ENCODE data around the gene OPN4. TPM values are rescaled to one million over a fixed set of nuclear protein-coding genes. Genes with fewer than 3 reads are reported as not detected.

OPN4 gene
- total and polyA plus RNA-seq, 9 donors = 0.08 TPM; not detected in 8

- TF ChIP-seq EP300 (IDR thresholded peaks at IDR 0.05) (no peak), POLR2A (IDR thresholded peaks at IDR 0.05) (no peak), CTCF (IDR thresholded peaks at IDR 0.05) (no peak)
These were observed 48.8 kb downstream of the OPN4 start for GRCh38 chr10:86703176-86703575.

GRCh38 chr10:86705139-86705538 is 50.8 kb downstream of the OPN4 start:
- no peaks in the 10 kb centered on the region for H3K36me3 ChIP-seq
- no peak for TF ChIP-seq POLR2A (IDR thresholded peaks at IDR 0.05)
- TF ChIP-seq CTCF (IDR thresholded peaks at IDR 0.05) = no peak
- no peak for TF ChIP-seq EP300 (IDR thresholded peaks at IDR 0.05)
- H3K4me3 ChIP-seq = no peak overlapping the region
- intact Hi-C loops (cut with DNase I) = no loop called here
- H3K27me3 ChIP-seq = no peaks in the 10 kb centered on the region
- DNase-seq = no peak
- 87 to 91% (median 91%) methylated on average over 1 of the region's 1 CpG for WGBS, 3 donors
- no peak overlapping the region for H3K27ac ChIP-seq
- no peaks in the 10 kb centered on the region for H3K9me3 ChIP-seq
- H3K4me1 ChIP-seq (ENCODE audit: insufficient read depth) = no peaks in the 10 kb centered on the region

More at GRCh38 chr10:86703176-86703575, 48.8 kb downstream of the OPN4 start:
- no peak overlapping the region for H3K4me3 ChIP-seq
- 89 to 96% (median 95%) methylated on average over 8 of the region's 8 CpGs for WGBS, 3 donors
- H3K36me3 ChIP-seq = no peaks in the 10 kb centered on the region
- peak in 1 of 5 donors; percentile 11 for DNase-seq
- H3K9me3 ChIP-seq = no peaks in the 10 kb centered on the region
- no peaks in the 10 kb centered on the region for H3K27me3 ChIP-seq
- H3K27ac ChIP-seq = no peak overlapping the region
- H3K4me1 ChIP-seq (ENCODE audit: insufficient read depth) = no peaks in the 10 kb centered on the region
- intact Hi-C loops (cut with DNase I) = no loop called here

DNA sequence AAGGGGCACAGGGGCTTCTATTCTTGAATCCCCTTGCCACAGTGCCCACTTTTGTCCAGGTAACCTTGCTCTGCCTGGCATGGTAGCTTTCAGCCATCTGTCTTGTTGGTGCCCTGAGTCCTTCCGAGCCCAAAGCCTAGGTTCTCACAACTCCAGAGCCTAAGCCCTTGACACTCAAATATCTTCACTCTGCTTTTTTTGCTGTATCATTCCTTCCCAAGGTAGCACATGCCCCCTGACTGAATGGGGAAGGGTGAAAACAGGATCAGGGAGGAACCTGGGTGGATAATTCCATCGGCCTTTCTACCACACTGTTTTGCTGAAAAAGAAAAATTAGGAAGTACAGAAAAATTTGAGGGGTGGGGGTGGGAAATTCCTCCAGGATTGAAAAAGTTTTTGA is 51.6 kb downstream of the OPN4 start:
- intact Hi-C loops (cut with DNase I) = no loop called here

DNA sequence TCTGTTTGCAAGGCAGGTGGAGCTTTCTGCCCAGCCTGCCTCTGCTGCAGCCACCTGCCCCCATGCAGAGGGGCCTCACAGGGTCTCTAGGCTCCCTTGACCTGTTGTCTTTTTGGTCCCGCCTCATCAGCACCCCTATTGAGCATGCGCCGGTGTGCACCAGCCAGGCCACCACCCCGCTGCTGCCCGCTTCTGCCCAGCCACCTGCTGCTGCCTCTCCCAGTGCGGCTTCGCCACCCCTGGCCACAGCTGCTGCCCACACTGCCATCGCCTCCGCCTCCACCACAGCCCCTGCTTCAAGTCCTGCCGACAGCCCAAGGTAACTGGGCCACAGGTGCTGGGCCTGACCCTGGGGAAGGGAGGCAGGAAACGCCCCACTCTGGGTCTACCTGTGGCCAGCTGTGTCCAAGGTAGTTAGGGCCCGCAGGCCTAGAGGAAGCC is 52.1 kb downstream of the OPN4 start:
- Histone ChIP-seq H3K27ac (no peak overlapping the region), H3K4me3 (no peak overlapping the region), H3K4me1 (ENCODE audit: insufficient read depth) (peaks cover 3% of the 10 kb centered on the region), H3K36me3 (no peaks in the 10 kb centered on the region), H3K9me3 (no peaks in the 10 kb centered on the region), H3K27me3 (no peaks in the 10 kb centered on the region)
- WGBS, 3 donors = 89 to 96% (median 91%) methylated on average over 11 to 12 of the region's 12 CpGs
- no peak for TF ChIP-seq EP300 (IDR thresholded peaks at IDR 0.05)
- TF ChIP-seq CTCF (IDR thresholded peaks at IDR 0.05) = no peak
- no peak for TF ChIP-seq POLR2A (IDR thresholded peaks at IDR 0.05)
- intact Hi-C loops (cut with DNase I) = no loop called here
- DNase-seq = peak in 1 of 5 donors; percentile 19

More for the DNA sequence above, 51.6 kb downstream of the OPN4 start:
- H3K4me1 ChIP-seq (ENCODE audit: insufficient read depth) = peaks cover 2% of the 10 kb centered on the region
- WGBS, 3 donors = 80 to 90% (median 90%) methylated on average over 2 of the region's 2 CpGs
- H3K4me3 ChIP-seq = no peak overlapping the region
- no peaks in the 10 kb centered on the region for H3K27me3 ChIP-seq
- H3K27ac ChIP-seq = no peak overlapping the region
- no peaks in the 10 kb centered on the region for H3K36me3 ChIP-seq
- DNase-seq = peak in 1 of 5 donors; percentile 6
- no peaks in the 10 kb centered on the region for H3K9me3 ChIP-seq
- TF ChIP-seq EP300 (IDR thresholded peaks at IDR 0.05) (no peak), CTCF (IDR thresholded peaks at IDR 0.05) (no peak), POLR2A (IDR thresholded peaks at IDR 0.05) (no peak)

Measured in ovary (tissue), 9 donors.